Tibial nerve (tissue), 3 donors: Measurements from ENCODE around the gene MT2A.

Experiments used
- CTCF ChIP-seq, 5 experiments: fragments of 200-600 bp in 3 of 5; fragments of 450-650 bp in 2 of 5; sonication (generic) in 3 of 5; IDR thresholded peaks; one replicate each; pipeline ENCODE4 v1.5.1; 2016 to 2019; ENCODE audit warnings: antibody characterized with exemption in 5 of 5, mild to moderate bottlenecking in 3 of 5, moderate library complexity in 2 of 5
- POLR2A ChIP-seq, 2 donors: fragments of 450-650 bp; IDR thresholded peaks; one replicate each; pipeline ENCODE4 v1.6.1; 2017; ENCODE audit warnings: antibody characterized with exemption in 2 of 2, mild to moderate bottlenecking in 2 of 2, moderate library complexity in 2 of 2

GRCh38 chr16:56560447-56560846, 47.9 kb upstream of the MT2A start:
- TF ChIP-seq CTCF (IDR thresholded peaks at IDR 0.05) (no peak), POLR2A (IDR thresholded peaks at IDR 0.05) (no peak)
